Peyer's patch (tissue), 4 donors: ENCODE results near the gene CCDC82.

Experiments used
- POLR2A ChIP-seq, 2 donors: fragments of 450-650 bp; IDR thresholded peaks; one replicate each; pipeline ENCODE4 v1.5.1; 2017; ENCODE audit warnings: antibody characterized with exemption in 2 of 2, mild to moderate bottlenecking in 2 of 2, moderate library complexity in 2 of 2
- TF ChIP-seq, protein P1 (sequence below), 6 experiments: fragments of 450-650 bp in 4 of 6; fragments of 200-600 bp in 2 of 6; sonication (generic) in 1 of 6; IDR thresholded peaks; one replicate each; pipeline ENCODE4 v1.5.1; 2017 to 2019; ENCODE audit warnings: antibody characterized with exemption in 6 of 6, mild to moderate bottlenecking in 3 of 6, moderate library complexity in 1 of 6

- TF ChIP-seq POLR2A (IDR thresholded peaks at IDR 0.05): no peak
- TF ChIP-seq, protein P1, sequence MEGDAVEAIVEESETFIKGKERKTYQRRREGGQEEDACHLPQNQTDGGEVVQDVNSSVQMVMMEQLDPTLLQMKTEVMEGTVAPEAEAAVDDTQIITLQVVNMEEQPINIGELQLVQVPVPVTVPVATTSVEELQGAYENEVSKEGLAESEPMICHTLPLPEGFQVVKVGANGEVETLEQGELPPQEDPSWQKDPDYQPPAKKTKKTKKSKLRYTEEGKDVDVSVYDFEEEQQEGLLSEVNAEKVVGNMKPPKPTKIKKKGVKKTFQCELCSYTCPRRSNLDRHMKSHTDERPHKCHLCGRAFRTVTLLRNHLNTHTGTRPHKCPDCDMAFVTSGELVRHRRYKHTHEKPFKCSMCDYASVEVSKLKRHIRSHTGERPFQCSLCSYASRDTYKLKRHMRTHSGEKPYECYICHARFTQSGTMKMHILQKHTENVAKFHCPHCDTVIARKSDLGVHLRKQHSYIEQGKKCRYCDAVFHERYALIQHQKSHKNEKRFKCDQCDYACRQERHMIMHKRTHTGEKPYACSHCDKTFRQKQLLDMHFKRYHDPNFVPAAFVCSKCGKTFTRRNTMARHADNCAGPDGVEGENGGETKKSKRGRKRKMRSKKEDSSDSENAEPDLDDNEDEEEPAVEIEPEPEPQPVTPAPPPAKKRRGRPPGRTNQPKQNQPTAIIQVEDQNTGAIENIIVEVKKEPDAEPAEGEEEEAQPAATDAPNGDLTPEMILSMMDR (IDR thresholded peaks at IDR 0.05): no peak
These were observed 58.0 kb downstream of the CCDC82 start for GRCh38 chr11:96331699-96332116.
